Erythroblast (primary cell): ENCODE measurements around the gene METAP1.
"Not testable (repeated sequence)": the region's sequence is repeated elsewhere in the genome, so short reads cannot be mapped to it uniquely, and the experiment has no call there.

Experiments used
- GATA1 ChIP-seq: IDR thresholded peaks from 2 replicates; pipeline ENCODE4 v1.6.1; 2011; ENCODE audit warnings: low read depth, mild to moderate bottlenecking, control low read depth, low read length, moderate library complexity
- POLR2A ChIP-seq: IDR thresholded peaks from 2 replicates; pipeline ENCODE4 v1.6.1; 2011; ENCODE audit warnings: mild to moderate bottlenecking, low read length

GRCh38 chr4:99065521-99065920, 70.0 kb downstream of the METAP1 start:
- not testable (repeated sequence) for TF ChIP-seq POLR2A, GATA1
